HFFc6 (cell line): Measurements from ENCODE around the gene RGL3. TPM values are rescaled to one million over a fixed set of nuclear protein-coding genes. Genes with fewer than 3 reads are reported as not detected.

Experiments used
- DNase-seq: peaks from one replicate; pipeline ENCODE4 v3.0.0-alpha.2; 2018
- H3K27ac Mint-ChIP-seq: 2 replicates; pipeline ENCODE4 v1.8.0; 2020; ENCODE audit warnings: mild to moderate bottlenecking, mixed read lengths
- H3K27me3 Mint-ChIP-seq: 2 replicates; pipeline ENCODE4 v1.8.0; 2021; ENCODE audit warnings: mild to moderate bottlenecking, moderate library complexity, mixed read lengths; ENCODE audit not compliant: insufficient read depth
- H3K36me3 Mint-ChIP-seq: 2 replicates; pipeline ENCODE4 v1.8.0; 2021; ENCODE audit warnings: low read depth, mixed read lengths
- H3K4me1 Mint-ChIP-seq: 2 replicates; pipeline ENCODE4 v1.8.0; 2020; ENCODE audit warnings: low read depth, mixed read lengths
- H3K4me3 Mint-ChIP-seq: 2 replicates; pipeline ENCODE4 v1.8.0; 2020; ENCODE audit warnings: mild to moderate bottlenecking, moderate library complexity, mixed read lengths
- H3K9me3 Mint-ChIP-seq: 2 replicates; pipeline ENCODE4 v1.8.0; 2020; ENCODE audit warnings: mild to moderate bottlenecking, mixed read lengths
- total RNA-seq, 6 experiments: library from RNA; stranded (reverse); fragmentation: NEBNext Ultra II Directional; extraction: Animal tissue kit (Norgen Biotek cat#: 25700); gene quantifications; 2 replicates in 1 of 6; 3 replicates in 5 of 6; pipeline ENCODE4 v1.2.3, GENCODE V29; 2021
- TF ChIP-seq, protein P1 (sequence below): fragments of 200-600 bp; sonication (generic); IDR thresholded peaks from 2 replicates; pipeline ENCODE4 v1.5.0; 2021; ENCODE audit warnings: antibody characterized with exemption, mild to moderate bottlenecking

RGL3 gene
- total RNA-seq, 6 experiments from 2014 or later: 7.3 to 11.7 (median 8.9) TPM

DNA sequence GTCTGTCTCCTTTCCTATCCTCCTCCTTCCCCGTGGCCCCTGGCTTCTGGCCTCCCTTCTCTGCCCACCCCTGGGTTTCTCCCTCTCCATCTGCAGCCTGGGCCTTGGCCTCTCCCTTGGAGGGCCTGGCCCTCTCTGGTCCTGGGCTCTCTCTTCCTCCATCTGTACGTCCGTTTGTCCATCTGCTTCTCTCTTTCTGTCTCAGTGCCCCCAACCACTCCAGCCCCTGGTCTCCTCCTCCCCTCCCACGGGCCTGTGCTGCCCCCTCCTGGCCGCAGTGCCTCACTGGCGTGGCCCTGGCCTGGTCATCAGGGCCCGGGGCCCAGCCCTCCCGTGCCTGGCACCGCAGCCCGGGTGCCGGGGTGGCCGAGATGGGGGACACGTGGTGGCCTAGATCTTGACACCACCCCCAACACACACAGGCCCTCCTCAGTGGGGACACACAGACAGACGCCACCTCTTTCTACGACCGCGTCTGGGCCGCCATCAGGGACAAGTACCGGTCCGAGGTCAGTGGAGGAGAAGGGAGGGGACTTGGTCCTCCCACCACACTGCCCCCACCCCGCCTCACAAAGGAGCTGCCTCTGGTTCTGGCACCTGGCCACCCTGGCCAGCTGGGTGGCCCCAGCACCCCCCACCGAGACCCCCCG is 27.7 kb upstream of the RGL3 start:
- H3K4me3 Mint-ChIP-seq: no peak overlapping the region
- H3K36me3 Mint-ChIP-seq: peaks cover 5% of the 10 kb centered on the region; the same call in 1 of the 2 replicates
- H3K9me3 Mint-ChIP-seq: no peaks in the 10 kb centered on the region
- no peak for DNase-seq
- no peak overlapping the region for H3K27ac Mint-ChIP-seq
- TF ChIP-seq, protein P1, sequence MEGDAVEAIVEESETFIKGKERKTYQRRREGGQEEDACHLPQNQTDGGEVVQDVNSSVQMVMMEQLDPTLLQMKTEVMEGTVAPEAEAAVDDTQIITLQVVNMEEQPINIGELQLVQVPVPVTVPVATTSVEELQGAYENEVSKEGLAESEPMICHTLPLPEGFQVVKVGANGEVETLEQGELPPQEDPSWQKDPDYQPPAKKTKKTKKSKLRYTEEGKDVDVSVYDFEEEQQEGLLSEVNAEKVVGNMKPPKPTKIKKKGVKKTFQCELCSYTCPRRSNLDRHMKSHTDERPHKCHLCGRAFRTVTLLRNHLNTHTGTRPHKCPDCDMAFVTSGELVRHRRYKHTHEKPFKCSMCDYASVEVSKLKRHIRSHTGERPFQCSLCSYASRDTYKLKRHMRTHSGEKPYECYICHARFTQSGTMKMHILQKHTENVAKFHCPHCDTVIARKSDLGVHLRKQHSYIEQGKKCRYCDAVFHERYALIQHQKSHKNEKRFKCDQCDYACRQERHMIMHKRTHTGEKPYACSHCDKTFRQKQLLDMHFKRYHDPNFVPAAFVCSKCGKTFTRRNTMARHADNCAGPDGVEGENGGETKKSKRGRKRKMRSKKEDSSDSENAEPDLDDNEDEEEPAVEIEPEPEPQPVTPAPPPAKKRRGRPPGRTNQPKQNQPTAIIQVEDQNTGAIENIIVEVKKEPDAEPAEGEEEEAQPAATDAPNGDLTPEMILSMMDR: peak; percentile 87
- H3K4me1 Mint-ChIP-seq: no peaks in the 10 kb centered on the region
- peaks cover 1% of the 10 kb centered on the region; the same call in 1 of the 2 replicates for H3K27me3 Mint-ChIP-seq

DNA sequence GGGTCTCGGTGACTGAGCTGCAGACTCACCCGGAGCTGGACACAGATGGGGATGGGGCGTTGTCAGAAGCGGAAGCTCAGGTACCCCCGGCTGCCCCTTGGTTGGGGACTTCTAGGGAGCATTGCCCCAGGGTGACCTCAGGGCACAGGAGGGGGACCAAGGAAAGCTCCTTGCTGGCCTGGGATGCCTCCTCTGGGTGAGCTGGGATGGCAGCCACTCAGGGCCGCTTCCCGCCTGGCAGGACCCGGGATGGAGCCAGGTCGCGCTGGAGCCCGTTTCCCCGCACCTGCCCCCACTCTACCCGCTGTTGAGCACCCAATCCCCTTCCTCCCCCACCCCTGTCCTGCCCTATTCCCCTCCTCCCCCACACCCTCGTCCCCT is 27.1 kb upstream of the RGL3 start:
- TF ChIP-seq, protein P1: no peak
- Mint-ChIP-seq H3K27me3 (peaks cover 1% of the 10 kb centered on the region; the same call in 1 of the 2 replicates), H3K4me1 (no peaks in the 10 kb centered on the region), H3K4me3 (no peak overlapping the region), H3K36me3 (peaks cover 6% of the 10 kb centered on the region; the same call in 1 of the 2 replicates), H3K9me3 (no peaks in the 10 kb centered on the region), H3K27ac (no peak overlapping the region)
- DNase-seq: no peak

DNA sequence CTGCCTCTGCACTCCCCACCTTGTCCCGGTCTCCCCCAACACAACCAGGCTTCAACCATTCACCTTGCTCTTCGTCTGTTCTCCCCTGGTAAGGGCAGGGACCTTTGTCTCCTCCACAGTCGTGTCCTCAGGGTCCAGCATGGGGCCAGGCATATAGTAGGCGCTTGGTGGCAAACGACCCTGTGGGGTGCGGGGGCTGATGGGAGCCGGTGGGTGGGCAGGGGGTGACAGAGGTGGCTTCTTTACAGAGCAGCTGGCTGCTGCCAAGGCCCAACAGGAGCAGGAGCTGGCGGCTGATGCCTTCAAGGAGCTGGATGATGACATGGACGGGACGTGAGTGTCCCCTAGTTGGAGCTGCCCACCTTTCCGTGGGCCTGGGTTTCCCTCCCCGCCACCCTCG is 26.0 kb upstream of the RGL3 start:
- H3K27ac Mint-ChIP-seq: no peak overlapping the region
- DNase-seq: no peak
- peaks cover 1% of the 10 kb centered on the region; the same call in 1 of the 2 replicates for H3K27me3 Mint-ChIP-seq
- peaks cover 6% of the 10 kb centered on the region; the same call in 1 of the 2 replicates for H3K36me3 Mint-ChIP-seq
- no peak overlapping the region for H3K4me3 Mint-ChIP-seq
- TF ChIP-seq, protein P1: no peak
- H3K9me3 Mint-ChIP-seq: no peaks in the 10 kb centered on the region
- no peaks in the 10 kb centered on the region for H3K4me1 Mint-ChIP-seq

DNA sequence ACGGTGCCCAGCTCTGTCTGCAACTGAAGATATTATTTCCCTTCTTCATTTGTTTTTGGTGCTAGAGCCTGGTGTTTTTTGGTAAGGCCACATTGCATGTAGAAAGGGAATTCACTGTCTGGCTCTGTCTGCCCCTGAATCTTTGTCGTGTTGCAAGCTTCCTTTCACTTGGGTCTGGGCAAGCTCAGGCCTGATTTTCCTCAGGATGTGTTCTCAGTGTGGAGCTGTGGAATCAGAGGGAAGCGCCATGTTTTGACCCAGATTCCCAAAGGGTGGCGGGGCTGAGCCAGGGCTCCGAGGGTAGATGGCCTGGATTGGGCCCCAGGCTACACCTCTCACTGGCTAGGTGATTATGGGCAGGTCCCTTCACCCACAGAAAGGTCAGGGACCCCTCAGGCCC is 24.9 kb upstream of the RGL3 start:
- H3K36me3 Mint-ChIP-seq: peaks cover 6% of the 10 kb centered on the region; the same call in 1 of the 2 replicates
- TF ChIP-seq, protein P1: no peak
- H3K9me3 Mint-ChIP-seq: no peaks in the 10 kb centered on the region
- peaks cover 1% of the 10 kb centered on the region; the same call in 1 of the 2 replicates for H3K27me3 Mint-ChIP-seq
- DNase-seq: no peak
- H3K27ac Mint-ChIP-seq: no peak overlapping the region
- H3K4me3 Mint-ChIP-seq: no peak overlapping the region
- no peaks in the 10 kb centered on the region for H3K4me1 Mint-ChIP-seq

DNA sequence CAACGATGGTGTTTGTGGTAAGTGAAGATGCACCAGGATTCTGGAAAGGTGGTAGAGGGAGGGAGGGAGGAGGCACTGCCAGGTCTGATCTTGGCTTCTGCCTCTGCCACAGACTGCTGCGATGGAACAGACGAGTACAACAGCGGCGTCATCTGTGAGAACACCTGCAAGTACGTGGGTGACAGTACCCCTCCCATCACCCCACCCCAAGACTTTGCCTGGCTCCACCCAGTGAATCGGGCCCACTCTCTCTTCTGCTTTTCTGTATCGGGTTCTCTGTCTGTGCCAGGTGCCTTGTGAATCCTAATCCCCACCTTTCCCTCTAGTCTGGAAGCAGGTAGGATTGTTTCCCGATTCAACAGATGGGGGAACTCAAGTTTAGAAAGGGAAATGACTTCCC is 18.8 kb upstream of the RGL3 start:
- TF ChIP-seq, protein P1: no peak
- H3K27me3 Mint-ChIP-seq: 0 out of 2 replicates have a peak, but pooled peaks cover 3% of the 10 kb centered on the region
- peaks cover 10% of the 10 kb centered on the region for H3K36me3 Mint-ChIP-seq
- H3K4me3 Mint-ChIP-seq: no peak overlapping the region; the same call in 1 of the 2 replicates
- no peaks in the 10 kb centered on the region for H3K9me3 Mint-ChIP-seq
- H3K4me1 Mint-ChIP-seq: peaks cover 14% of the 10 kb centered on the region
- no peak for DNase-seq
- H3K27ac Mint-ChIP-seq: peak overlapping the region; percentile 21; the same call in 1 of the 2 replicates
